Liver (tissue), 9 donors: ENCODE data around the gene BTBD8. TPM values are rescaled to one million over a fixed set of nuclear protein-coding genes. Genes with fewer than 3 reads are reported as not detected.

Experiments
- DNase-seq: peaks from one replicate; pipeline ENCODE4 v3.0.0-alpha.2; 2017; ENCODE audit warnings: low spot score
- H3K27ac ChIP-seq, 2 donors: one replicate each; pipeline ENCODE4 v1.7.0; 2013; ENCODE audit warnings: inconsistent platforms in 2 of 2, low read length in 2 of 2, control low read depth in 1 of 2, low read depth in 1 of 2, mild to moderate bottlenecking in 1 of 2
- H3K27me3 ChIP-seq, 4 donors: one replicate each; pipeline versions ENCODE4 v1.6.1 to v1.7.0; 2013; ENCODE audit warnings: low read length in 3 of 4, inconsistent platforms in 1 of 4, mild to moderate bottlenecking in 1 of 4, moderate library complexity in 1 of 4; ENCODE audit not compliant: control insufficient read depth in 4 of 4, insufficient read depth in 4 of 4
- H3K36me3 ChIP-seq, 4 donors: one replicate each; pipeline versions ENCODE4 v1.6.1 to v1.7.0; 2013; ENCODE audit warnings: low read length in 3 of 4, mild to moderate bottlenecking in 3 of 4, low read depth in 1 of 4, moderate library complexity in 1 of 4; ENCODE audit not compliant: control insufficient read depth in 4 of 4, insufficient read depth in 3 of 4
- H3K4me1 ChIP-seq, 4 donors: one replicate each; pipeline versions ENCODE4 v1.6.1 to v1.7.0; 2013; ENCODE audit warnings: low read length in 3 of 4, mild to moderate bottlenecking in 3 of 4, moderate library complexity in 1 of 4; ENCODE audit not compliant: control insufficient read depth in 4 of 4, insufficient read depth in 4 of 4
- H3K4me3 ChIP-seq, 3 donors: one replicate each; pipeline versions ENCODE4 v1.6.1 to v1.7.0; 2013; ENCODE audit warnings: low read length in 3 of 3, control low read depth in 1 of 3, low read depth in 1 of 3, mild to moderate bottlenecking in 1 of 3
- H3K9ac ChIP-seq, 2 donors: one replicate each; pipeline ENCODE4 v1.7.0; 2013; ENCODE audit warnings: low read length in 2 of 2, mild to moderate bottlenecking in 2 of 2, moderate library complexity in 2 of 2, control low read depth in 1 of 2, low read depth in 1 of 2
- H3K9me3 ChIP-seq, 4 donors: one replicate each; pipeline versions ENCODE4 v1.6.1 to v1.7.0; 2013; ENCODE audit warnings: low read length in 3 of 4; ENCODE audit not compliant: control insufficient read depth in 4 of 4
- CTCF ChIP-seq: fragments of 150-350 bp; IDR thresholded peaks from 2 replicates; pipeline ENCODE4 v1.5.1; 2017; ENCODE audit warnings: improper control_type of control experiment, low read depth, low read length; ENCODE audit not compliant: missing input control
- EGR1 ChIP-seq, 2 donors: IDR thresholded peaks; 2 replicates each; pipeline ENCODE4 v1.6.1; 2016 to 2018; ENCODE audit warnings: antibody characterized with exemption in 2 of 2, low read depth in 2 of 2
- FOXA1 ChIP-seq: IDR thresholded peaks from 2 replicates; pipeline ENCODE4 v1.6.1; 2016; ENCODE audit warnings: antibody characterized with exemption
- FOXA2 ChIP-seq: IDR thresholded peaks from 2 replicates; pipeline ENCODE4 v1.6.1; 2016; ENCODE audit warnings: antibody characterized with exemption
- GABPA ChIP-seq, 2 donors: IDR thresholded peaks in 1 of 2; conservative IDR thresholded peaks in 1 of 2; 2 replicates each; pipeline ENCODE4 v1.6.1; 2016; ENCODE audit warnings: antibody characterized with exemption in 2 of 2, mild to moderate bottlenecking in 1 of 2, moderate library complexity in 1 of 2
- HNF4A ChIP-seq, 2 donors: conservative IDR thresholded peaks; 2 replicates each; pipeline ENCODE4 v1.6.1; 2016; ENCODE audit warnings: antibody characterized with exemption in 2 of 2, mild to moderate bottlenecking in 2 of 2
- HNF4G ChIP-seq: IDR thresholded peaks from 2 replicates; pipeline ENCODE4 v1.6.1; 2016; ENCODE audit warnings: antibody characterized with exemption
- JUND ChIP-seq, 2 donors: IDR thresholded peaks; 2 replicates each; pipeline ENCODE4 v1.6.1; 2016; ENCODE audit warnings: antibody characterized with exemption in 2 of 2
- NR2F2 ChIP-seq: IDR thresholded peaks from 2 replicates; pipeline ENCODE4 v1.6.1; 2016; ENCODE audit warnings: antibody characterized with exemption
- RAD21 ChIP-seq, 2 donors: IDR thresholded peaks; 2 replicates each; pipeline ENCODE4 v1.6.1; 2016; ENCODE audit warnings: antibody characterized with exemption in 2 of 2, mild to moderate bottlenecking in 2 of 2
- RXRA ChIP-seq, 2 donors: IDR thresholded peaks; 2 replicates each; pipeline ENCODE4 v1.6.1; 2017 to 2018; ENCODE audit warnings: antibody characterized with exemption in 2 of 2, mild to moderate bottlenecking in 1 of 2
- YY1 ChIP-seq: IDR thresholded peaks from 2 replicates; pipeline ENCODE4 v1.6.1; 2016; ENCODE audit warnings: antibody characterized with exemption, mild to moderate bottlenecking
- whole genome bisulfite sequencing: extraction: QIAGEN DNeasy Blood & Tissue Kit; methylation state at CpG from one replicate; pipeline ENCODE4 v1.1.7; 2013; 5-methylcytosine and 5-hydroxymethylcytosine counted together
- polyA plus RNA-seq, 2 donors: library from polyadenylated mRNA; stranded (reverse) in 1 of 2; unstranded in 1 of 2; fragments of 200-250 nt in 1 of 2; fragments of >200 nt in 1 of 2; fragmentation: Nextera tagmentation in 1 of 2; extraction: Ambion mirVana in 1 of 2; gene quantifications; one replicate each; pipeline versions ENCODE4 v1.2.1 to v1.2.3, GENCODE V29; 2013 to 2015
- total RNA-seq, 2 donors: library from RNA; depleted of rRNA; stranded (reverse); fragments of >200 nt; gene quantifications; one replicate each; pipeline ENCODE4 v1.2.3, GENCODE V29; 2014
- TF ChIP-seq, protein P1 (sequence below): IDR thresholded peaks from 2 replicates; pipeline ENCODE4 v1.6.1; 2016; ENCODE audit warnings: antibody characterized with exemption
- TF ChIP-seq, protein P2 (sequence below): IDR thresholded peaks from 2 replicates; pipeline ENCODE4 v1.6.1; 2016; ENCODE audit warnings: antibody characterized with exemption, mild to moderate bottlenecking
- TF ChIP-seq, protein P3 (sequence below): IDR thresholded peaks from 2 replicates; pipeline ENCODE4 v1.6.1; 2016; ENCODE audit warnings: antibody characterized with exemption
- donor health status: healthy.
- donor health status: healthy.
- donor health status: healthy.
- donor health status: healthy.
- donor health status: healthy.

The BTBD8 gene
- total and polyA plus RNA-seq, 4 donors: 0.47 to 1.8 (median 1.1) TPM

- Histone ChIP-seq H3K9ac (no peak overlapping the region), H3K27me3 (no peaks in the 10 kb centered on the region), H3K27ac (no peak overlapping the region), H3K4me1 (no peaks in the 10 kb centered on the region), H3K4me3 (no peak overlapping the region), H3K9me3 (no peaks in the 10 kb centered on the region), H3K36me3 (peaks cover 2 to 6% (median 3%) of the 10 kb centered on the region in 4 donors)
- 98% methylated on average over 1 of the region's 1 CpG for WGBS
- no peak for TF ChIP-seq NR2F2
- DNase-seq: no peak
Observed at GRCh38 chr1:92186081-92186480, 105.9 kb downstream of the BTBD8 start.

DNA sequence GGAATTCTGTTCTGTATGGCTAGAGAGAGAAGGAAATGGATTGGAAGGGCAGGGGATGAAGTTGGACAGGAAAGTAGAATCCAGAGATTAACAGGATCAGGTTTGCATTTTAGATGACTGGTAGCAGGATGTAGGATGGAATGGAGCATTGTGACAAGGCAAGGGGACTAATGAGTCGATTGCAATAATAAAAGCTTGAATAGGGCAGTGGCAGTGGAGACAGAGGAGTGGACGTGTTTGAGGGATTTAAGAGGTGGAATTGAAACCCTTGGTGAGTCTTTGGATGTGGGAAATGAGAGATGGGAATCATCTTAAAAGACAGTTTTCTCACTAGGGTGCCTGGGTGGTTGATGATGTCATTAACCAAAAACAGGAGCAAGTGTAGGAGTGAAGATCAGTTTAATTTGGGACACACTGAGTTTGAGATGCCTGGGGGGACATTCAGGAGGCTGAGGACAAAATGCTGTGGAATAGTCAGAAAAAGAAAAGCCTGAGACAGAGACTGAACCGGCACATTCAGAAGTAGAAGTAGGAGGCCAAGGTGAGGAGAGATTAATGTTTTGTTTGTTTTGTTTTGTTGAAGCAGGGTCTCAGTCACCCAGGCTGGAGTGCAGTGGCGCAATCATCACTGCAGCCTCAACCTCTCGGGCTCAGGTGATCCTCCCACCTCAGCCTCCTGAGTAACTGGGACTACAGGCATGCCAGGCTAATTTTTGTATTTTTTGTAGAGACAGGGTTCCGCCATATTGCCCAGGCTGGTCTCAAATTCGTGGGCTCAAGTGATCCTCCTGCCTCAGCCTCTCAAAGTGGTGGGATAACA is 108.5 kb downstream of the BTBD8 start:
- Histone ChIP-seq H3K9ac (no peak overlapping the region), H3K4me1 (no peaks in the 10 kb centered on the region), H3K9me3 (no peaks in the 10 kb centered on the region), H3K4me3 (no peak overlapping the region), H3K36me3 (peaks cover 0 to 3% (median 0%) of the 10 kb centered on the region in 4 donors), H3K27me3 (no peaks in the 10 kb centered on the region), H3K27ac (no peak overlapping the region)
- DNase-seq: no peak
- WGBS: 80% methylated on average over 7 of the region's 7 CpGs
- TF ChIP-seq GABPA (IDR thresholded peaks at IDR 0.05 in 1 of 2, conservative IDR thresholded peaks at IDR 0.05 in 1 of 2): no peak
- no peak for TF ChIP-seq NR2F2
- TF ChIP-seq YY1: no peak
- no peak for TF ChIP-seq FOXA1
- TF ChIP-seq, protein P1, sequence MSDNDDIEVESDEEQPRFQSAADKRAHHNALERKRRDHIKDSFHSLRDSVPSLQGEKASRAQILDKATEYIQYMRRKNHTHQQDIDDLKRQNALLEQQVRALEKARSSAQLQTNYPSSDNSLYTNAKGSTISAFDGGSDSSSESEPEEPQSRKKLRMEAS: no peak
- TF ChIP-seq CTCF: no peak
- TF ChIP-seq, protein P2, sequence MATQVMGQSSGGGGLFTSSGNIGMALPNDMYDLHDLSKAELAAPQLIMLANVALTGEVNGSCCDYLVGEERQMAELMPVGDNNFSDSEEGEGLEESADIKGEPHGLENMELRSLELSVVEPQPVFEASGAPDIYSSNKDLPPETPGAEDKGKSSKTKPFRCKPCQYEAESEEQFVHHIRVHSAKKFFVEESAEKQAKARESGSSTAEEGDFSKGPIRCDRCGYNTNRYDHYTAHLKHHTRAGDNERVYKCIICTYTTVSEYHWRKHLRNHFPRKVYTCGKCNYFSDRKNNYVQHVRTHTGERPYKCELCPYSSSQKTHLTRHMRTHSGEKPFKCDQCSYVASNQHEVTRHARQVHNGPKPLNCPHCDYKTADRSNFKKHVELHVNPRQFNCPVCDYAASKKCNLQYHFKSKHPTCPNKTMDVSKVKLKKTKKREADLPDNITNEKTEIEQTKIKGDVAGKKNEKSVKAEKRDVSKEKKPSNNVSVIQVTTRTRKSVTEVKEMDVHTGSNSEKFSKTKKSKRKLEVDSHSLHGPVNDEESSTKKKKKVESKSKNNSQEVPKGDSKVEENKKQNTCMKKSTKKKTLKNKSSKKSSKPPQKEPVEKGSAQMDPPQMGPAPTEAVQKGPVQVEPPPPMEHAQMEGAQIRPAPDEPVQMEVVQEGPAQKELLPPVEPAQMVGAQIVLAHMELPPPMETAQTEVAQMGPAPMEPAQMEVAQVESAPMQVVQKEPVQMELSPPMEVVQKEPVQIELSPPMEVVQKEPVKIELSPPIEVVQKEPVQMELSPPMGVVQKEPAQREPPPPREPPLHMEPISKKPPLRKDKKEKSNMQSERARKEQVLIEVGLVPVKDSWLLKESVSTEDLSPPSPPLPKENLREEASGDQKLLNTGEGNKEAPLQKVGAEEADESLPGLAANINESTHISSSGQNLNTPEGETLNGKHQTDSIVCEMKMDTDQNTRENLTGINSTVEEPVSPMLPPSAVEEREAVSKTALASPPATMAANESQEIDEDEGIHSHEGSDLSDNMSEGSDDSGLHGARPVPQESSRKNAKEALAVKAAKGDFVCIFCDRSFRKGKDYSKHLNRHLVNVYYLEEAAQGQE: no peak
- TF ChIP-seq RAD21 (IDR thresholded peaks at IDR 0.05): no peak
- TF ChIP-seq FOXA2: no peak
- no peak for TF ChIP-seq RXRA (IDR thresholded peaks at IDR 0.05)
- no peak for TF ChIP-seq HNF4G

DNA sequence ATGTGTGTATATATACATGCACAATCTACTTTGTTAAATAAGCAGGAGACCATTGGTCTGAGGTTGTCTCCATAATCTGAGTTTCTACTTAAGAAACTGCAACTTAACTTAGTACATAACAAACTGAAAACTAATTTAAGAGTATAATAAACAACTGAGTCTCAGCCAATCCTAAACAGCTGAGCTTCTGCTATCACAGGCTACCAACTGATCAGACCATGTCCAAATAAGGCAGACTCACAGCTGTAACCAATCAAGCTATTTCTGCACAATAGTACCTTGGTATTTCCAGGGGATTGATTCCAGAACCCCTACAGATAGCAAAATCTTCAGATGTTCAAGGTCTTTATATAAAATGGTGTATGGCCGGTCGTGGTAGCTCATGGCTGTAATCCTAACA is 111.6 kb downstream of the BTBD8 start:
- DNase-seq: no peak
- H3K9ac ChIP-seq: no peak overlapping the region
- no peaks in the 10 kb centered on the region for H3K4me1 ChIP-seq
- no peak overlapping the region for H3K27ac ChIP-seq
- no peaks in the 10 kb centered on the region for H3K27me3 ChIP-seq
- no peaks in the 10 kb centered on the region for H3K9me3 ChIP-seq
- WGBS: 84% methylated on average over 2 of the region's 2 CpGs
- H3K36me3 ChIP-seq: no peaks in the 10 kb centered on the region
- no peak overlapping the region for H3K4me3 ChIP-seq
- TF ChIP-seq RAD21 (IDR thresholded peaks at IDR 0.05) (no peak), YY1 (no peak), EGR1 (IDR thresholded peaks at IDR 0.05; ENCODE audit: low read depth in 2 of 2) (no peak), JUND (IDR thresholded peaks at IDR 0.05) (no peak), NR2F2 (no peak), RXRA (IDR thresholded peaks at IDR 0.05) (no peak), FOXA1 (no peak), HNF4A (conservative IDR thresholded peaks at IDR 0.05) (no peak)
- TF ChIP-seq, protein P3, sequence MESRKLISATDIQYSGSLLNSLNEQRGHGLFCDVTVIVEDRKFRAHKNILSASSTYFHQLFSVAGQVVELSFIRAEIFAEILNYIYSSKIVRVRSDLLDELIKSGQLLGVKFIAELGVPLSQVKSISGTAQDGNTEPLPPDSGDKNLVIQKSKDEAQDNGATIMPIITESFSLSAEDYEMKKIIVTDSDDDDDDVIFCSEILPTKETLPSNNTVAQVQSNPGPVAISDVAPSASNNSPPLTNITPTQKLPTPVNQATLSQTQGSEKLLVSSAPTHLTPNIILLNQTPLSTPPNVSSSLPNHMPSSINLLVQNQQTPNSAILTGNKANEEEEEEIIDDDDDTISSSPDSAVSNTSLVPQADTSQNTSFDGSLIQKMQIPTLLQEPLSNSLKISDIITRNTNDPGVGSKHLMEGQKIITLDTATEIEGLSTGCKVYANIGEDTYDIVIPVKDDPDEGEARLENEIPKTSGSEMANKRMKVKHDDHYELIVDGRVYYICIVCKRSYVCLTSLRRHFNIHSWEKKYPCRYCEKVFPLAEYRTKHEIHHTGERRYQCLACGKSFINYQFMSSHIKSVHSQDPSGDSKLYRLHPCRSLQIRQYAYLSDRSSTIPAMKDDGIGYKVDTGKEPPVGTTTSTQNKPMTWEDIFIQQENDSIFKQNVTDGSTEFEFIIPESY: no peak
- TF ChIP-seq, protein P2: no peak
